GM12864 (cell line): ENCODE data around the gene RBFOX1.

Source experiments
- DNase-seq: peaks from one replicate; pipeline ENCODE4 v3.0.0-alpha.2; 2011; ENCODE audit warnings: low read depth
- H3K4me3 ChIP-seq: 2 replicates; pipeline ENCODE4 v1.5.1; 2011; ENCODE audit warnings: mild to moderate bottlenecking, low read depth, low read length, control low read depth
- CTCF ChIP-seq: IDR thresholded peaks from 2 replicates; pipeline ENCODE4 v1.5.1; 2011; ENCODE audit warnings: low read depth, mild to moderate bottlenecking, moderate library complexity, low read length, control low read depth, inconsistent platforms; ENCODE audit errors: missing control alignments

RBFOX1 gene

GRCh38 chr16:7691533-7691932 lies 358.9 kb downstream of the RBFOX1 start:
- TF ChIP-seq CTCF = no peak
- no peak overlapping the region for H3K4me3 ChIP-seq
- DNase-seq = no peak

- TF ChIP-seq CTCF = no peak
- DNase-seq = no peak
- no peak overlapping the region for H3K4me3 ChIP-seq
Measured at GRCh38 chr16:7703672-7704071, 371.0 kb downstream of the RBFOX1 start.

GRCh38 chr16:7705885-7706284 lies 373.2 kb downstream of the RBFOX1 start:
- H3K4me3 ChIP-seq = no peak overlapping the region
- no peak for TF ChIP-seq CTCF
- no peak for DNase-seq

- no peak for TF ChIP-seq CTCF
- no peak overlapping the region for H3K4me3 ChIP-seq
Measured at GRCh38 chr16:7709186-7709585, 376.5 kb downstream of the RBFOX1 start.

GRCh38 chr16:7713244-7713643 lies 380.6 kb downstream of the RBFOX1 start:
- H3K4me3 ChIP-seq = no peak overlapping the region
- DNase-seq = no peak
- TF ChIP-seq CTCF = no peak

More at GRCh38 chr16:7709186-7709585, 376.5 kb downstream of the RBFOX1 start:
- DNase-seq = no peak

- DNase-seq = no peak
- no peak overlapping the region for H3K4me3 ChIP-seq
- no peak for TF ChIP-seq CTCF
Measured at GRCh38 chr16:7714775-7715174, 382.1 kb downstream of the RBFOX1 start.

GRCh38 chr16:7716660-7717550 lies 384.3 kb downstream of the RBFOX1 start:
- DNase-seq = no peak
- H3K4me3 ChIP-seq = no peak overlapping the region
- no peak for TF ChIP-seq CTCF
